Liver (tissue), 3 donors: ENCODE measurements around the gene MYH11.

Experiments
- GABPA ChIP-seq, 2 donors: IDR thresholded peaks in 1 of 2; conservative IDR thresholded peaks in 1 of 2; 2 replicates each; pipeline ENCODE4 v1.6.1; 2016; ENCODE audit warnings: antibody characterized with exemption in 2 of 2, mild to moderate bottlenecking in 1 of 2, moderate library complexity in 1 of 2
- HNF4A ChIP-seq, 2 donors: conservative IDR thresholded peaks; 2 replicates each; pipeline ENCODE4 v1.6.1; 2016; ENCODE audit warnings: antibody characterized with exemption in 2 of 2, mild to moderate bottlenecking in 2 of 2
- JUND ChIP-seq, 2 donors: IDR thresholded peaks; 2 replicates each; pipeline ENCODE4 v1.6.1; 2016; ENCODE audit warnings: antibody characterized with exemption in 2 of 2
- RAD21 ChIP-seq, 2 donors: IDR thresholded peaks; 2 replicates each; pipeline ENCODE4 v1.6.1; 2016; ENCODE audit warnings: antibody characterized with exemption in 2 of 2, mild to moderate bottlenecking in 2 of 2
- TF ChIP-seq, protein P1 (sequence below): fragments of 150-350 bp; IDR thresholded peaks from 2 replicates; pipeline ENCODE4 v1.5.1; 2017; ENCODE audit warnings: improper control_type of control experiment, low read depth, low read length; ENCODE audit not compliant: missing input control
- TF ChIP-seq, protein P2 (sequence below): IDR thresholded peaks from 2 replicates; pipeline ENCODE4 v1.6.1; 2016; ENCODE audit warnings: antibody characterized with exemption, mild to moderate bottlenecking
- TF ChIP-seq, protein P3 (sequence below): IDR thresholded peaks from 2 replicates; pipeline ENCODE4 v1.6.1; 2016; ENCODE audit warnings: antibody characterized with exemption
- TF ChIP-seq, protein P4 (sequence below): IDR thresholded peaks from 2 replicates; pipeline ENCODE4 v1.6.1; 2016; ENCODE audit warnings: antibody characterized with exemption
- TF ChIP-seq, protein P5 (sequence below): IDR thresholded peaks from 2 replicates; pipeline ENCODE4 v1.6.1; 2016; ENCODE audit warnings: antibody characterized with exemption
- donor health status: healthy.
- donor health status: healthy.

DNA sequence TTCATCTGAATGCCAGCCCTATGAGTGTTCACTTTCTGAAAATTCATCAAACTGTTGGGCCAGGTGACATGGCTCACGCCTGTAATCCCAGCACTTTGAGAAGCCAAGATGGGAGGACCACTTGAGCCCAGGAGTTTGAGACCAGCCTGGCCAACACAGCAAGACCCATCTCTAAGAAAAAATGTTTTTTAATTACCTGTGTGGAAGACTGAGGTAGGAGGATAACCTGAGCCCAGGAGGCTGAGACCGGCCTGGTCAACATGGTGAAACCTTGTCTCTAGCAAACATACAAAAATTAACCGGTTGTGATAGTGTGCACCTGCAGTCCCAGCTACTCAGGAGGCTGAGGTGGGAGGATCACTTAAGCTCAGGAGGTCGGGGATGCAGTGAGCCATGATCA, 10.3 kb downstream of the MYH11 start:
- TF ChIP-seq, protein P1, sequence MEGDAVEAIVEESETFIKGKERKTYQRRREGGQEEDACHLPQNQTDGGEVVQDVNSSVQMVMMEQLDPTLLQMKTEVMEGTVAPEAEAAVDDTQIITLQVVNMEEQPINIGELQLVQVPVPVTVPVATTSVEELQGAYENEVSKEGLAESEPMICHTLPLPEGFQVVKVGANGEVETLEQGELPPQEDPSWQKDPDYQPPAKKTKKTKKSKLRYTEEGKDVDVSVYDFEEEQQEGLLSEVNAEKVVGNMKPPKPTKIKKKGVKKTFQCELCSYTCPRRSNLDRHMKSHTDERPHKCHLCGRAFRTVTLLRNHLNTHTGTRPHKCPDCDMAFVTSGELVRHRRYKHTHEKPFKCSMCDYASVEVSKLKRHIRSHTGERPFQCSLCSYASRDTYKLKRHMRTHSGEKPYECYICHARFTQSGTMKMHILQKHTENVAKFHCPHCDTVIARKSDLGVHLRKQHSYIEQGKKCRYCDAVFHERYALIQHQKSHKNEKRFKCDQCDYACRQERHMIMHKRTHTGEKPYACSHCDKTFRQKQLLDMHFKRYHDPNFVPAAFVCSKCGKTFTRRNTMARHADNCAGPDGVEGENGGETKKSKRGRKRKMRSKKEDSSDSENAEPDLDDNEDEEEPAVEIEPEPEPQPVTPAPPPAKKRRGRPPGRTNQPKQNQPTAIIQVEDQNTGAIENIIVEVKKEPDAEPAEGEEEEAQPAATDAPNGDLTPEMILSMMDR, result no peak
- TF ChIP-seq RAD21 (IDR thresholded peaks at IDR 0.05), result no peak
- TF ChIP-seq, protein P2, sequence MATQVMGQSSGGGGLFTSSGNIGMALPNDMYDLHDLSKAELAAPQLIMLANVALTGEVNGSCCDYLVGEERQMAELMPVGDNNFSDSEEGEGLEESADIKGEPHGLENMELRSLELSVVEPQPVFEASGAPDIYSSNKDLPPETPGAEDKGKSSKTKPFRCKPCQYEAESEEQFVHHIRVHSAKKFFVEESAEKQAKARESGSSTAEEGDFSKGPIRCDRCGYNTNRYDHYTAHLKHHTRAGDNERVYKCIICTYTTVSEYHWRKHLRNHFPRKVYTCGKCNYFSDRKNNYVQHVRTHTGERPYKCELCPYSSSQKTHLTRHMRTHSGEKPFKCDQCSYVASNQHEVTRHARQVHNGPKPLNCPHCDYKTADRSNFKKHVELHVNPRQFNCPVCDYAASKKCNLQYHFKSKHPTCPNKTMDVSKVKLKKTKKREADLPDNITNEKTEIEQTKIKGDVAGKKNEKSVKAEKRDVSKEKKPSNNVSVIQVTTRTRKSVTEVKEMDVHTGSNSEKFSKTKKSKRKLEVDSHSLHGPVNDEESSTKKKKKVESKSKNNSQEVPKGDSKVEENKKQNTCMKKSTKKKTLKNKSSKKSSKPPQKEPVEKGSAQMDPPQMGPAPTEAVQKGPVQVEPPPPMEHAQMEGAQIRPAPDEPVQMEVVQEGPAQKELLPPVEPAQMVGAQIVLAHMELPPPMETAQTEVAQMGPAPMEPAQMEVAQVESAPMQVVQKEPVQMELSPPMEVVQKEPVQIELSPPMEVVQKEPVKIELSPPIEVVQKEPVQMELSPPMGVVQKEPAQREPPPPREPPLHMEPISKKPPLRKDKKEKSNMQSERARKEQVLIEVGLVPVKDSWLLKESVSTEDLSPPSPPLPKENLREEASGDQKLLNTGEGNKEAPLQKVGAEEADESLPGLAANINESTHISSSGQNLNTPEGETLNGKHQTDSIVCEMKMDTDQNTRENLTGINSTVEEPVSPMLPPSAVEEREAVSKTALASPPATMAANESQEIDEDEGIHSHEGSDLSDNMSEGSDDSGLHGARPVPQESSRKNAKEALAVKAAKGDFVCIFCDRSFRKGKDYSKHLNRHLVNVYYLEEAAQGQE, result no peak
- TF ChIP-seq, protein P3, sequence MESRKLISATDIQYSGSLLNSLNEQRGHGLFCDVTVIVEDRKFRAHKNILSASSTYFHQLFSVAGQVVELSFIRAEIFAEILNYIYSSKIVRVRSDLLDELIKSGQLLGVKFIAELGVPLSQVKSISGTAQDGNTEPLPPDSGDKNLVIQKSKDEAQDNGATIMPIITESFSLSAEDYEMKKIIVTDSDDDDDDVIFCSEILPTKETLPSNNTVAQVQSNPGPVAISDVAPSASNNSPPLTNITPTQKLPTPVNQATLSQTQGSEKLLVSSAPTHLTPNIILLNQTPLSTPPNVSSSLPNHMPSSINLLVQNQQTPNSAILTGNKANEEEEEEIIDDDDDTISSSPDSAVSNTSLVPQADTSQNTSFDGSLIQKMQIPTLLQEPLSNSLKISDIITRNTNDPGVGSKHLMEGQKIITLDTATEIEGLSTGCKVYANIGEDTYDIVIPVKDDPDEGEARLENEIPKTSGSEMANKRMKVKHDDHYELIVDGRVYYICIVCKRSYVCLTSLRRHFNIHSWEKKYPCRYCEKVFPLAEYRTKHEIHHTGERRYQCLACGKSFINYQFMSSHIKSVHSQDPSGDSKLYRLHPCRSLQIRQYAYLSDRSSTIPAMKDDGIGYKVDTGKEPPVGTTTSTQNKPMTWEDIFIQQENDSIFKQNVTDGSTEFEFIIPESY, result no peak
- no peak for TF ChIP-seq GABPA (IDR thresholded peaks at IDR 0.05 in 1 of 2, conservative IDR thresholded peaks at IDR 0.05 in 1 of 2)
- TF ChIP-seq, protein P4, sequence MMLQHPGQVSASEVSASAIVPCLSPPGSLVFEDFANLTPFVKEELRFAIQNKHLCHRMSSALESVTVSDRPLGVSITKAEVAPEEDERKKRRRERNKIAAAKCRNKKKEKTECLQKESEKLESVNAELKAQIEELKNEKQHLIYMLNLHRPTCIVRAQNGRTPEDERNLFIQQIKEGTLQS, result no peak
- no peak for TF ChIP-seq HNF4A (conservative IDR thresholded peaks at IDR 0.05)
- TF ChIP-seq JUND (IDR thresholded peaks at IDR 0.05), result no peak
- TF ChIP-seq, protein P5, sequence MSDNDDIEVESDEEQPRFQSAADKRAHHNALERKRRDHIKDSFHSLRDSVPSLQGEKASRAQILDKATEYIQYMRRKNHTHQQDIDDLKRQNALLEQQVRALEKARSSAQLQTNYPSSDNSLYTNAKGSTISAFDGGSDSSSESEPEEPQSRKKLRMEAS, result no peak
